Effector CD4-positive, alpha-beta T cell (primary cell): ENCODE results near the gene IL1RAPL1.
"Not testable (repeated sequence)": the region's sequence is repeated elsewhere in the genome, so short reads cannot be mapped to it uniquely, and the experiment has no call there.

Experiments used
- DNase-seq: peaks from one replicate; pipeline ENCODE4 v3.0.0-alpha.2; 2020

The IL1RAPL1 gene

GRCh38 chrX:28638775-28639174 lies 51.5 kb downstream of the IL1RAPL1 start:
- DNase-seq, result no peak

DNA sequence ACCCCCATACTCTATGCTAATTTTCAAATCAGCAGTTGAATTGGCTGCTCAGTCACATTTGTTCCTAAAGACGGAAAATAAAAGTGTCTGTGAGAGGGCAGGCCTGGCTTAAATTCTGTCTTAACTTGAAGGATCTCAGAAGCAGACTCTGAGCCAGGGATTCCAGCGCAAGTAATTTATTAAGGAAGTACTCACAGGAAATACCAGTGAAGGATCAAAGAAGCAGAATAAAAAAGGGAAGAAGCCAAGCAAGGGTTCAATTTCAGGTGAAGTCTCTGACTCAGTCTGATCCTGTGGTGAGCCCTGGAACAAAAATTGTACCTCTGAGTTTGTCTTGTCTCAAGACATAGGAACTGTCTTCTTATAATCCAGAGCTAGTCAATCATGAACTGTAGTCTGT lies 52.2 kb downstream of the IL1RAPL1 start:
- DNase-seq, result no peak

DNA sequence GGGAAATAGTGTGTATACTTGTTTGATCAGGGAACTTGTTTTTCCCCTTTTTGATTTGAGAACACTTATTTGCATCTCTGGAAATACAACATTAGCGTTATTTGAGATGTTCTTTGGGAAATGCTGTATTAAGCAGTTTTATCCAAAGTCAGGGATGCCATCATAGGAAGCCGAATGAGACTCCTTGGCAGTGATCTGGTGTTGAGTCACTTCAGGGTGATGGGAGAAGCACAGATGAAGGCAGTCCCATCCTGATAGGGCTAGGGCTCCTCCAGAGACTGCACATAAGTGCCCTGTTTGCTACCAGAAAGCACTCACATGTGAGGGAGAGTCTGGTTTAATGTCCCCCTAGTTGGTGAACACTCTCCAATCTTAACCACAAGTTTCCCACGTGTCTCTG lies 62.3 kb downstream of the IL1RAPL1 start:
- no peak for DNase-seq

DNA sequence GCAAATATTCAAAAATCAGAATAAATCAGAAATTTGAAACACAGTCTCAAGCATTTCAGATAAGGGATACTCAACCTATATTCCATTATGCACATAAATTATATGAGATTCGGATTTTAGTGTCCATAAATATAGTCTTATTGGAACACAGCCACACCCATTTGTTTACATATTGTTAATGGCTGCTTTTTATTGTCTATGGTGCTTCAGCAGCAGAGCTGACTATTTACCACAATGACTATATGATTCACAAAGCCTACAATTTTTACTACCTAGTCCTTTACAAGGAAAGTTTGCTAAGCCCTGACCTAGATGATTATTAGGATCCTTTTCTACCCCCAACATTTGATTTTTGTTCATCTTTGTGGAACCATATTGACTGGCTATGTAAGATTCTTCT lies 63.9 kb downstream of the IL1RAPL1 start:
- DNase-seq, result no peak

DNA sequence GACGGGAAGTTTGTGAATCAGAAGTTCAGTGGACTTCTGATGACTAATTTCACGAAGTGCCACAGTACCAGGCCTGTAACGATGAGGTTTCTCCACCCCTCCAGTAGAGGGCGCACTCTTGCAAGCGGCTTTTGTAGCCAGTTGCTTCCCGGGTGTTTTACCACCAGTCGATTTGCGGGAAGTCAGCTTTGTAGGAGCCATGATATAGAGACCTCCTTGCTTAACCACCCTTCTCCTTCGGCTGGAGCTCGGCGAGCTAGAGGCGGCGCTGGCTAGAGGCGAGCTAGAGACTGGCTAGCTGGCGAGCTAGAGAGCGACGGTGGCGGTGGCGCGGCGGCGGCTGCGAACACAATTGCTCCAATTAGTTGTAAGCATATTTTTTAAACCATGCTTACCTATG lies 72.0 kb downstream of the IL1RAPL1 start:
- DNase-seq, result no peak

- no peak for DNase-seq
Observed at GRCh38 chrX:28665778-28666177, 78.5 kb downstream of the IL1RAPL1 start.

- no peak for DNase-seq
Observed at GRCh38 chrX:28668303-28668702, 81.1 kb downstream of the IL1RAPL1 start.

DNA sequence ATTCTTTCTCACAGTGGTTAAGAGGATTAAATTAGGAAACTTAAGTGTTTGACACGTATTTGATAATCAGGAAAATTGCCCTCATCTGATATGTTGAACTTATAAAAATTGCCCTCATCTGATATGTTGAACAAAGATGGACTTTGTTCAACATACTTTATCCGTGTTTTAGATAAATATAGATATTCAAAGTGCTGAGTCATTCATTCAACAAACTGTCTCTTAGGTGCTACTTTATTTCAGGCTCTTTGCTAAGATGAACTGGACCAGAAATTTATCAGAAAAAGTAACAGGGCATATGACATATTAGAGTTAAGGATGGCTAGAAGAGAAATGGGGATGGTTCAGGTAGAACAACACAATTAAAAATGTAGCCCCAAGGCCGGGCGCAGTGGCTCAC lies 81.7 kb downstream of the IL1RAPL1 start:
- no peak for DNase-seq

DNA sequence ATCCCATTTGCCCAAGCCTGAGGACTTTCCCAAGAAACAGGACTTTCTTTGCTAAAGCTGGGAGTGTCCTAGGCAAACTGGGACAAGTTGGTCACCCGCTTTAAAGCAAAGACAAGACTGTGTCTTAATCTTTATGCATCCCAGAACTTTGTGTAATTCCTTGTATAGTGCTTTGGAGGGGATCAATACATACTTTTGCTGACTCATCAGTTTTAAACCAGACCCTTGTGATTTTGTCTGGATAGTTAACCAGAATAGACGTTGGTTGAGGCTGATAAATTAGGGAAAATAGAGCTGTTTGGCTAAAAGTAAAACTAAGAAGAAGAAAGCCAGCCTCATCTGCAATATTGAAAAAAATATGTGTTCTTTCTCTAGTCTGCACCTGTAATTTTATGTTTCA lies 82.8 kb downstream of the IL1RAPL1 start:
- no peak for DNase-seq

DNA sequence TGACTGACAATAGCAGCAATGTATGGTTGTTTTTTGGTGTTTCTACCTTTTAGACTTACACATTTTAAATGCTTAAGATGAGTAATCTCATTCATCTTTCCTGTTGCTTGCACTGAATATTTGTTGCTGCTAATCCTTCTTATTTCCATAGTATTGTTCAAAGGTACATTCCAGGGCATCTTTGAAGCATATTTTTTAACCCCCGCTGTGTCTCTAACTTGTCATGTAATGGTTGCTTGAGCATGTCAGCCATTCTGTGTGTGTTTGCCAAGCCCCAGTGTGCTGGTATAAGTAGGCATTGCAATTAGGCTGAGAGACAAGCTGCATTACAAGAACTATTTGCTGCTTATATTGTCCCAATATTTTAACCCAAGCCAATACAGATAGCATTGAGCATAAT lies 87.9 kb downstream of the IL1RAPL1 start:
- DNase-seq, result no peak

DNA sequence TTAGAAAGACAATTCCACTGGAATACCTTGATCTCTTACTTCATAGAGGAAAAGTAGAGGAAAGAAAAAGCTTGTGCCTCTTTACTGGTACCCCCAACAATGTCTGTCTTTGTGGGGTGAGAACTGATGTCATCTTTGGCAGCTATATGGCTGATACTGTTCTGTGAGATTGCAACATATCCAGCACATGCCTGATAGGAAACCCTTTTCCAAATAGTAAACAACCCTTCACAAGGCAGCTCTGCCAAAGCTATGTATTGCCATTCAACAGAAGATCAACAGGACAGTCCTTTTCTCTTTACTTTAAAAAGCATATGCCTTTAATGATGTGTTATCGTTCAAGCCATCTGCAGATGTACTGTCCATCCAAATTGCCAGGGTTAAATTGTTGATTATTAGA lies 105.9 kb downstream of the IL1RAPL1 start:
- DNase-seq, result no peak

DNA sequence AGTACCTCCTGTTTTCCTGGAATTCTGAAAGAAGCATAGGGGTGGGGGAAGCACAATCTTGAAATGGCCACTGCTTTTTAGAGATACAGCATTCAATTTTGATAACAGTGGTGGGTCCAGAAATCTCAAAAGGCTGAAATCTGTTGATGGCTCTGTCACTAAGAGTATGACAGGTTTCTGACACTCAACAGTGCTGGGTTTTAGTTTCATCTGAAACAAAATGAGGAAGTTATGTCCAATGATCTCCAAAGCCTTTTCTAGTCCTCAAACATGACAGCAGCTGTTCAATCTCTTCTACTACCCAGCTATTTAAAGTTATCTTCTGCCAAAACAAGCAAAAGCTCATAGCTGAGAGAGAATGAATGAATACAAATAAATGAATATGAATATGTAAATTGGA lies 110.5 kb downstream of the IL1RAPL1 start:
- DNase-seq, result no peak

DNA sequence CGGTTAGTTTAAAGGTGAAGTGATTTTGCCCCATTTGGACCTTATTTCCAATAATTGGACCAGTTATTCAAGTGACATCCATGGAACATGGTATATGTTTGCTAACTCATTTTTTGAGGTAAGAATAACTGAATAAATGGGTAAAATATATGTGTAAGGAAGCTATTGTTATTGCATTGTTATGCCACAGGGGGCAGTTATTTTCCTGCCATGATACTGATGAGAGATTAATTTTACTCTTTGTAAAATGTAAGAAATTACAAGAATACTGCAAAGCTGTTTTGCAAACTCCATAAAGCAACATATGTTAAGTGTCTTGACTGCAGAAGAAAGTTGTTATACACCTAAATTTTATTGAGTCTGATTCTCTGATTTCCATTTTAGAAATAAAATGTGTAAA lies 114.0 kb downstream of the IL1RAPL1 start:
- no peak for DNase-seq

GRCh38 chrX:28706964-28707363 lies 119.7 kb downstream of the IL1RAPL1 start:
- DNase-seq, result no peak

- DNase-seq, result no peak
Observed at GRCh38 chrX:28709421-28709820, 122.2 kb downstream of the IL1RAPL1 start.

DNA sequence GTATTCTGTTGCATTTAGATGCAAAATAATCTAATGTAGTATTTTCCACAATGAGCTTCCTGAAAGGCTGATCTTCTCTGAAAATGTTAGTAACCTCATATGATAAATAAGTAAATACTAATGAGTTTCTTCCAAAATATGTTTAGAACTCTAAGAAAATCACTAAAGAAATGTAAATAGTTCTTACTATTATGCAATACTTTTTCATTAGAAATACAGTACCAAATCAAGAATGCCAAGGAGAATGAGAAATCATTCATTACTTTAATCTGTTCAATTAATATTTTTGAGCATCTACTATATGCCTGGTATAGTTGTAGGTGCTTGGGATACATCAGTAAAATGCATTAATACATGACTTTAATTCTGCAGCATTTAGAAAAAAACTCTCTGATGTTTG lies 130.6 kb downstream of the IL1RAPL1 start:
- DNase-seq, result no peak

DNA sequence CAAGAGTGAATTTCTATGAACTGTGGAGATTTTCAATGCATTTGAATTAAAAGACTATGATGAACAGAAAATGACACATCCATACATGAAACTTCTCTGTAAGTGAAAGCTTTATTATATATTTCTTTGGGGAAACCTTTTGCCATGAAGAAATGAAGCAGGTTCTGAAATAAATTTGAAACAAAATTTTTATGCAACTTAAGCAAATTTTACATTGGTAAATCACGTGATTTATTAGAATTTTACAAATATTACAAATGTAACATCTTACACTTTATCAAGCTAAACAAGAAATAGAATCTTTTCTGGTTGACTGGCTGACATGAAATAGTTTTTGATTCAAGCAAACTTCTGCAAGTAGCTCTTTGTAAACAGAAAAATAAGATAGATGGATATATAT lies 131.2 kb downstream of the IL1RAPL1 start:
- DNase-seq, result no peak

DNA sequence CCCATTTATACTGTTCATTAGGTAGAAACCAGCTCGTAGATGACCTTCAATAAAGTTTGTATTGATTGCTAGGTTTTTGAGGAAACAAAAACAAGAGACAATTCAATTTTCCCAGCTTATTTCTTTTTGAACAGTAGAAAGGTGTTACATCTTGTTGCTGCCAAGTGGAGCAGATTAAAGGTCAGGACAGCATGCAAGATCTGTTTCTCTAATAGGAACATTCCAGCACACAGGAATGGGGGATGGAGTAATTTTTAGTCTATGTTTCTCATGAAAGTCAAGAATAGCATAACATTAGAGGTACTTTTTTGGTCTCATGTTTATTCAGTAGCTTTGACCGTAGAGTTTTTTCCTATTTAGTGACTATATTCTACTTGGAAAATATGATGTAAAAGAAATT lies 132.4 kb downstream of the IL1RAPL1 start:
- DNase-seq, result no peak

- no peak for DNase-seq
Observed at GRCh38 chrX:28752330-28752729, 165.1 kb downstream of the IL1RAPL1 start.

GRCh38 chrX:28756175-28756574 lies 168.9 kb downstream of the IL1RAPL1 start:
- DNase-seq, result no peak

DNA sequence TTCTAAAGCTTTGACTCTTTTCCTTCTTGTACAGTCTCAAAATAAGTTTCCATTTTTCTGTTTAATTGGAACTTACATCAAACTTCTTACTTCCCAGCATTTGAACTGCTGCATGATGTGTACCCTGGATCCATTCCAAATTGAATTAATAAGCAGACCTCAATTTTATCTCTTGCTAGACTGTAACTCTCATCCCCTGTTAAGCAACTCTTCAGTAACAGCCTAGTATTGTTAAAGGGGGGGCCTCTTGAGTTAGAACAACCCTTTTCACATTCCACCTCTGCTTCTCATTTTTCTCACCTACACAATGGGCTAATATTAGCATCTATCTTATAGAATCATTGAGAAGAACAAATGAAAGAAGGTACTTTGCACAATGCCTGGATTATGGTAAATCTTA lies 169.4 kb downstream of the IL1RAPL1 start:
- DNase-seq, result no peak

- DNase-seq, result no peak
Observed at GRCh38 chrX:28757290-28757689, 170.0 kb downstream of the IL1RAPL1 start.

DNA sequence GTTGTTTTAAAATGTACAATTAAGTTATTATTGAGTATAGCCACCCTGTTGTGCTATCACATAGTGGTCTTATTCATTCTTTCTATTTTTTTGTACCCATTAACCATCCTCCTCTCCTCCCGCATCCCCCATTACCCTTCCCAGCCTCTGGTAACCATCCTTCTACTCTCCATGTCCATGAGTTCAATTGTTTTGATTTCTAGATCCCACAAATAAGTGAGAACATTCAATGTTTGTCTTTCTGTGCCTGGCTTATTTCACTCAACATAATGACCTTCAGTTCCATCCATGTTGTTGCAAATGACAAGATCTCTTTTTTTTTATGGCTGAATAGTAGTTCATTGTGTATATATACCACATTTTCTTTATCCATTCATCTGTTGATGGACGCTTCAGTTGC lies 179.3 kb downstream of the IL1RAPL1 start:
- not testable (repeated sequence) for DNase-seq

- no peak for DNase-seq
Observed at GRCh38 chrX:28773807-28774206, 186.6 kb downstream of the IL1RAPL1 start.

DNA sequence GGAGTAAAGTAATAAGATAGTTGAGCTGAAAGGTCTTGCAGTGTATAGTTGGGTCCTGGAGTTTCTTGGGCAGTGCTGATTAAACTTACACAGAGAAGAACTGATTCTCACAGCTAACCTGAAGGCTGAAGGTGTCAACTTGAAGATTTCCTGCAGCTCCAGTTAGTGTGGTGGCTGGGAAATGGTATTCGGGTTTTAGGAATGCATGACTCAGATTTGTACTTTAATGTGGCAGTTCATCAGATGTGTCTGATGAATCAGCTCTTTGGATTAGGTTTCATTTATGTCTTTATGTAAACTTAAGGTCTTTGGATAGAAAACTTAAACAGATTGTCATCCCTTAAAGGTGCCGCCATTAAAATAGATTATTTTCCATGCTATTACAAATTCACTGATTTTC lies 200.0 kb downstream of the IL1RAPL1 start:
- DNase-seq, result no peak

DNA sequence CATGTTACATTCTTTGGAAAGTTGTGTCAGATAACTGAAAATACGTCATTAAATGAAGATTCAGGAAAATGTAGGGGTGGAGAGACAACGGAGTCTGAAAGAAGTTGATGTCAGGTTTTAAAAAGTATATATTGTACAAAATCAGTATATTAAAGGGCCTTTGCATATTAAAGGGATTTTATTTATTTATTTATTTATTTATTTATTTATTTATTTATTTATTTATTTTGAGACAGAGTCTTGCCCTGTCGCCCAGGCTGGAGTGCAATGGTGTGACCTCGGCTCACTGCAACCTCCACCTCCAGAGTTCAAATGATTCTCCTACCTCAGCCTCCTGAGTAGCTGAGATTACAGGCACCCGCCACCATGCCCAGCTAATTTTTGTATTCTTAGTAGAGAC lies 213.4 kb downstream of the IL1RAPL1 start:
- DNase-seq, result not testable (repeated sequence)
